ENCODE results near the gene FAM90A1.
"Not testable (repeated sequence)": the region's sequence is repeated elsewhere in the genome, so short reads cannot be mapped to it uniquely, and the experiment has no call there.

FAM90A1 gene

GRCh38 chr12:8226992-8227731 lies at the start of gene FAM90A1:
Gene FAM90A1, minus strand, starts transcription at chr12:8227618. Its CDS starts 2,786 bp downstream, at chr12:8224832.
- peak in 1 of 2 donors; percentile 16 for DNase-seq

- not testable (repeated sequence) for DNase-seq
Observed at GRCh38 chr12:8276397-8276796, 49.0 kb upstream of the FAM90A1 start.

GRCh38 chr12:8266706-8267105 lies 39.3 kb upstream of the FAM90A1 start:
- DNase-seq = peak in 1 of 2 donors; percentile 26

GRCh38 chr12:8264236-8264635 lies 36.8 kb upstream of the FAM90A1 start:
- DNase-seq = not testable (repeated sequence)

- DNase-seq = not testable (repeated sequence)
Observed at GRCh38 chr12:8261111-8261554, 33.7 kb upstream of the FAM90A1 start.

GRCh38 chr12:8256356-8256755 lies 28.9 kb upstream of the FAM90A1 start:
- not testable (repeated sequence) for DNase-seq

- not testable (repeated sequence) for DNase-seq
Observed at GRCh38 chr12:8254705-8255104, 27.3 kb upstream of the FAM90A1 start.

GRCh38 chr12:8252056-8252818 lies 24.8 kb upstream of the FAM90A1 start:
- DNase-seq = not testable (repeated sequence)

GRCh38 chr12:8251616-8252015 lies 24.2 kb upstream of the FAM90A1 start:
- DNase-seq = not testable (repeated sequence)

- not testable (repeated sequence) for DNase-seq
Observed at GRCh38 chr12:8246941-8247535, 19.6 kb upstream of the FAM90A1 start.

GRCh38 chr12:8243682-8244161 lies 16.3 kb upstream of the FAM90A1 start:
- not testable (repeated sequence) for DNase-seq

GRCh38 chr12:8242880-8243681 lies 15.7 kb upstream of the FAM90A1 start:
- DNase-seq = peak; percentile 98 to 99

GRCh38 chr12:8242622-8242879 lies 15.1 kb upstream of the FAM90A1 start:
- not testable (repeated sequence) for DNase-seq

- DNase-seq = peak; percentile 25 to 32
Observed at GRCh38 chr12:8241917-8242621, 14.7 kb upstream of the FAM90A1 start.

GRCh38 chr12:8240340-8241114 lies 13.1 kb upstream of the FAM90A1 start:
- DNase-seq = not testable (repeated sequence)

- DNase-seq = not testable (repeated sequence)
Observed at GRCh38 chr12:8237031-8237430, 9.6 kb upstream of the FAM90A1 start.

GRCh38 chr12:8235316-8236157 lies 8.1 kb upstream of the FAM90A1 start:
- DNase-seq = not testable (repeated sequence)

- DNase-seq = not testable (repeated sequence)
Observed at GRCh38 chr12:8234746-8235145, 7.3 kb upstream of the FAM90A1 start.

- not testable (repeated sequence) for DNase-seq
Observed at GRCh38 chr12:8233935-8234495, 6.6 kb upstream of the FAM90A1 start.

Measured in CD4-positive, alpha-beta T cell treated with Interferon alpha-2 for 1 hour (primary cell).